Cardiac septum (tissue), 1 donor: ENCODE results near the gene CLDN12. TPM values are rescaled to one million over a fixed set of nuclear protein-coding genes. Genes with fewer than 3 reads are reported as not detected.
"Not testable (repeated sequence)": the region's sequence is repeated elsewhere in the genome, so short reads cannot be mapped to it uniquely, and the experiment has no call there.

Experiments
- DNase-seq: peaks from one replicate; pipeline ENCODE4 v3.0.0-alpha.2; 2020; ENCODE audit warnings: low spot score
- intact Hi-C: fragments of 100-400 bp; cut with DNase I; formaldehyde crosslinking; loops from one replicate; pipeline ENCODE4 v1.14.0; 2022
- total RNA-seq: library from RNA; stranded (reverse); fragmentation: NEBNext Ultra II Directional; extraction: Animal tissue kit (Norgen Biotek cat#: 25700); gene quantifications from one replicate; pipeline ENCODE4 v1.2.1, GENCODE V29; 2021
- donor health status: DM: no; HTN: no; CAD: no.

The CLDN12 gene
- total RNA-seq, 1 donor from 2014 or later, result 19.9 TPM

GRCh38 chr7:90430614-90431460 lies 27.6 kb downstream of the CLDN12 start:
- intact Hi-C loops, result no loop called here

GRCh38 chr7:90432752-90433151 lies 29.5 kb downstream of the CLDN12 start:
- intact Hi-C loops, result no loop called here
- DNase-seq, result no peak

More at GRCh38 chr7:90430614-90431460, 27.6 kb downstream of the CLDN12 start:
- no peak for DNase-seq

GRCh38 chr7:90433221-90433620 lies 30.0 kb downstream of the CLDN12 start:
- intact Hi-C loops, result no loop called here
- DNase-seq, result no peak

GRCh38 chr7:90445633-90446032 lies 42.4 kb downstream of the CLDN12 start:
- intact Hi-C loops, result no loop called here

GRCh38 chr7:90446137-90446899 lies 43.1 kb downstream of the CLDN12 start:
- intact Hi-C loops, result no loop called here
- DNase-seq, result no peak

More at GRCh38 chr7:90445633-90446032, 42.4 kb downstream of the CLDN12 start:
- no peak for DNase-seq

- intact Hi-C loops, result loop anchor here (10.0 kb wide), 1 partner anchor 581 kb away; no protein-coding TSS in a partner anchor
These were observed 50.1 kb downstream of the CLDN12 start for GRCh38 chr7:90453259-90453891.

GRCh38 chr7:90453931-90454330 lies 50.7 kb downstream of the CLDN12 start:
- intact Hi-C loops, result loop anchor here (10.0 kb wide), 1 partner anchor 581 kb away; no protein-coding TSS in a partner anchor
- DNase-seq, result no peak

More at GRCh38 chr7:90453259-90453891, 50.1 kb downstream of the CLDN12 start:
- DNase-seq, result no peak

- intact Hi-C loops, result loop anchor here (5.0 to 10.0 kb wide), 2 partner anchors 172 to 579 kb away; no protein-coding TSS in a partner anchor
- no peak for DNase-seq
These were observed 52.1 kb downstream of the CLDN12 start for GRCh38 chr7:90455163-90456030.

- no peak for DNase-seq
- intact Hi-C loops, result loop anchor here (5.0 to 10.0 kb wide), 2 partner anchors 169 to 577 kb away; no protein-coding TSS in a partner anchor
These were observed 54.8 kb downstream of the CLDN12 start for GRCh38 chr7:90458104-90458503.

- no peak for DNase-seq
- intact Hi-C loops, result loop anchor here (5.0 to 10.0 kb wide), 2 partner anchors 167 to 575 kb away; no protein-coding TSS in a partner anchor
These were observed 56.6 kb downstream of the CLDN12 start for GRCh38 chr7:90459888-90460287.

GRCh38 chr7:90461219-90461618 lies 58.0 kb downstream of the CLDN12 start:
- no peak for DNase-seq
- intact Hi-C loops, result no loop called here

- DNase-seq, intact Hi-C loops: not testable (repeated sequence)
These were observed 59.9 kb downstream of the CLDN12 start for GRCh38 chr7:90463151-90463628.

Other genes starting within 250 kb of the CLDN12 start
- gene STEAP1, start 249.0 kb upstream of the CLDN12 start, total RNA-seq, result 6.5 TPM
- gene STEAP2, start 191.7 kb upstream of the CLDN12 start, total RNA-seq, result 15.9 TPM
- gene CFAP69, start 158.3 kb upstream of the CLDN12 start, total RNA-seq, result 3.6 TPM
- not detected for gene FAM237B, start 82.2 kb upstream of the CLDN12 start, total RNA-seq
- 19.4 TPM for gene GTPBP10, start 56.7 kb upstream of the CLDN12 start, total RNA-seq
- not detected for gene PTTG1IP2, start 66.2 kb downstream of the CLDN12 start, total RNA-seq
- 25.7 TPM for gene CDK14, start 192.9 kb downstream of the CLDN12 start, total RNA-seq